ENCODE results near the gene GALNT1. TPM values are rescaled to one million over a fixed set of nuclear protein-coding genes. Genes with fewer than 3 reads are reported as not detected.
A peak's percentile ranks its signal among the peaks of the same experiment; 100 is the strongest.

Gene GALNT1
- total and polyA plus RNA-seq, 9 of the 15 experiments (the other 6 are each of a cell fraction or from before 2014, with no cell fraction given), result 14.4 to 54.1 (median 36.6) TPM

- Histone ChIP-seq H3K27ac (ENCODE audit: extremely low read depth, low read depth, low read length) (no peak overlapping the region), H3K4me2 (ENCODE audit: insufficient read depth, low read length) (no peak overlapping the region), H3K4me1 (replicated peaks in 1 of 2; ENCODE audit: control insufficient read depth in 2 of 2, insufficient read depth in 2 of 2, low read length in 2 of 2) (no peaks in the 10 kb centered on the region), H3K4me3 (no peak overlapping the region), H3K36me3 (ENCODE audit: control insufficient read depth, insufficient read depth, low read length) (no peaks in the 10 kb centered on the region), H3K27me3 (ENCODE audit: control insufficient read depth in 2 of 2, insufficient read depth in 2 of 2, low read length in 2 of 2) (no peaks in the 10 kb centered on the region), H4K20me1 (replicated peaks; ENCODE audit: control insufficient read depth, insufficient read depth, low read length) (no peaks in the 10 kb centered on the region), H3K79me2 (ENCODE audit: control insufficient read depth, insufficient read depth, low read length) (no peaks in the 10 kb centered on the region), H2AFZ (ENCODE audit: low read depth, low read length) (no peak overlapping the region), H3K9me1 (ENCODE audit: control insufficient read depth, insufficient read depth, low read length) (no peaks in the 10 kb centered on the region), H3K9ac (ENCODE audit: insufficient read depth in 1 of 2, low read depth in 2 of 2, low read length in 2 of 2) (no peak overlapping the region), H3K9me3 (replicated peaks; ENCODE audit: control insufficient read depth, insufficient read depth, low read depth, low read length) (no peaks in the 10 kb centered on the region)
- in situ Hi-C loops (cut with MboI), result no loop called here
- peak in 1 of 4 experiments; percentile 16 for DNase-seq (ENCODE audit: extremely low read depth in 1 of 4, low spot score in 3 of 4)
- ChIA-PET CTCF (ENCODE audit: low intra/inter-chr PET ratio) (no interaction called here), POLR2A (no interaction called here)
- no TSS peak for BruUV-seq (replicated peaks)
- WGBS (ENCODE audit: insufficient coverage, low coverage, missing lambda C conversion rate), result 51% methylated on average over 4 of the region's 4 CpGs
- peak; percentile 59 for ATAC-seq
- FAIRE-seq, result no peak
- intact Hi-C loops (cut with micrococcal nuclease), result no loop called here
- TF ChIP-seq ZNF3 (CRISPR knock-in tag; IDR thresholded peaks at IDR 0.05) (no peak), NR2C1 (IDR thresholded peaks at IDR 0.05) (no peak), NR2C1 (tag; IDR thresholded peaks at IDR 0.05) (0 out of 2 replicates have a peak, but pooled peaks have one; percentile 26)
Measured at GRCh38 chr18:35642802-35643201, 61.3 kb downstream of the GALNT1 start.

GRCh38 chr18:35646449-35646848 is 64.9 kb downstream of the GALNT1 start:
- DNase-seq (ENCODE audit: extremely low read depth in 1 of 4, low spot score in 3 of 4), result no peak
- ATAC-seq, result no peak
- Histone ChIP-seq H4K20me1 (replicated peaks; ENCODE audit: control insufficient read depth, insufficient read depth, low read length) (no peaks in the 10 kb centered on the region), H3K4me2 (ENCODE audit: insufficient read depth, low read length) (no peak overlapping the region), H3K9me3 (replicated peaks; ENCODE audit: control insufficient read depth, insufficient read depth, low read depth, low read length) (no peaks in the 10 kb centered on the region), H3K27ac (ENCODE audit: extremely low read depth, low read depth, low read length) (no peak overlapping the region), H3K27me3 (ENCODE audit: control insufficient read depth in 2 of 2, insufficient read depth in 2 of 2, low read length in 2 of 2) (no peaks in the 10 kb centered on the region), H3K79me2 (ENCODE audit: control insufficient read depth, insufficient read depth, low read length) (no peaks in the 10 kb centered on the region), H3K36me3 (ENCODE audit: control insufficient read depth, insufficient read depth, low read length) (no peaks in the 10 kb centered on the region), H2AFZ (ENCODE audit: low read depth, low read length) (no peak overlapping the region), H3K4me1 (replicated peaks in 1 of 2; ENCODE audit: control insufficient read depth in 2 of 2, insufficient read depth in 2 of 2, low read length in 2 of 2) (no peaks in the 10 kb centered on the region), H3K9ac (ENCODE audit: insufficient read depth in 1 of 2, low read depth in 2 of 2, low read length in 2 of 2) (no peak overlapping the region), H3K4me3 (no peak overlapping the region), H3K9me1 (ENCODE audit: control insufficient read depth, insufficient read depth, low read length) (no peaks in the 10 kb centered on the region)
- intact Hi-C loops (cut with micrococcal nuclease) (no loop called here), in situ Hi-C loops (cut with MboI) (no loop called here)
- no peak for TF ChIP-seq NCOA6 (IDR thresholded peaks at IDR 0.05)
- no peak for TF ChIP-seq TEAD2 (tag; IDR thresholded peaks at IDR 0.05)
- TF ChIP-seq ZNF584 (CRISPR knock-in tag; IDR thresholded peaks at IDR 0.05; ENCODE audit: low read depth), result no peak
- TF ChIP-seq ZNF146 (CRISPR knock-in tag; IDR thresholded peaks at IDR 0.05; ENCODE audit: unreplicated experiment), result no peak
- TF ChIP-seq HMG20A (CRISPR knock-in tag; conservative IDR thresholded peaks at IDR 0.05), result no peak
- no peak for TF ChIP-seq PCBP2 (IDR thresholded peaks at IDR 0.05; ENCODE audit: low read depth, low read length, poor library complexity, severe bottlenecking)
- no peak for TF ChIP-seq ZNF124 (CRISPR knock-in tag; IDR thresholded peaks at IDR 0.05)
- TF ChIP-seq YY1 (IDR thresholded peaks at IDR 0.05; ENCODE audit: borderline replicate concordance in 1 of 3, control insufficient read depth in 1 of 3, extremely low read depth in 1 of 3, insufficient read depth in 3 of 3, insufficient read length in 1 of 3, insufficient replicate concordance in 2 of 3, low read depth in 1 of 3, low read length in 2 of 3), result no peak
- TF ChIP-seq GTF2F1 (IDR thresholded peaks at IDR 0.05; ENCODE audit: low read depth, low read length), result no peak
- no peak for TF ChIP-seq HDGF (IDR thresholded peaks at IDR 0.05)
- TF ChIP-seq ZNF175 (CRISPR knock-in tag; IDR thresholded peaks at IDR 0.05; ENCODE audit: low read depth), result no peak
- TF ChIP-seq STAT5A (IDR thresholded peaks at IDR 0.05; ENCODE audit: borderline replicate concordance, low read length), result no peak
- TF ChIP-seq ZNF444 (CRISPR knock-in tag; IDR thresholded peaks at IDR 0.05), result no peak
- no peak for TF ChIP-seq ASH1L (IDR thresholded peaks at IDR 0.05; ENCODE audit: borderline replicate concordance, low read depth, partially characterized antibody)
- no peak for TF ChIP-seq ZBTB26 (CRISPR knock-in tag; IDR thresholded peaks at IDR 0.05)
- no peak for TF ChIP-seq GTF2E2 (tag; IDR thresholded peaks at IDR 0.05)
- BruUV-seq (replicated peaks), result no TSS peak
- POLR2A ChIA-PET, result no interaction called here
- CTCF ChIA-PET (ENCODE audit: low intra/inter-chr PET ratio), result no interaction called here
- no peak for FAIRE-seq

All from K562 (cell line).